WTC11 (cell line): ENCODE data around the gene ENO2. TPM values are rescaled to one million over a fixed set of nuclear protein-coding genes. Genes with fewer than 3 reads are reported as not detected.
A peak's percentile ranks its signal among the peaks of the same experiment; 100 is the strongest.

Experiments
- ATAC-seq: fragments of 200-7000 bp; cut with Tn5 transposase; 2 replicates; pipeline ENCODE4 v1.10.0; 2021; ENCODE audit warnings: mild to moderate bottlenecking, moderate library complexity
- CTCF ChIA-PET: fragments of 300-600 bp; sonication (Branson Sonifier 250); formaldehyde crosslinking; loops from one replicate; lab custom pipeline; 2021; ENCODE audit warnings: antibody characterized with exemption; lab: Charles Lee
- POLR2A ChIA-PET: fragments of 350-600 bp; sonication (Branson Sonifier 250); formaldehyde crosslinking; loops from one replicate; lab custom pipeline; 2021; ENCODE audit warnings: antibody characterized with exemption; lab: Charles Lee
- DNase-seq: peaks from one replicate; pipeline ENCODE4 v3.0.0; 2021; ENCODE audit warnings: low spot score
- H3K27ac Mint-ChIP-seq: 2 replicates; pipeline ENCODE4 v1.8.0; 2021; ENCODE audit warnings: mixed read lengths
- H3K27me3 Mint-ChIP-seq: 2 replicates; pipeline ENCODE4 v1.8.0; 2021; ENCODE audit warnings: low read depth, mild to moderate bottlenecking, moderate library complexity, mixed read lengths
- H3K36me3 Mint-ChIP-seq: 2 replicates; pipeline ENCODE4 v1.8.0; 2021; ENCODE audit warnings: mixed read lengths
- H3K4me1 Mint-ChIP-seq: 2 replicates; pipeline ENCODE4 v1.8.0; 2022; ENCODE audit warnings: mixed read lengths
- H3K4me3 Mint-ChIP-seq: 2 replicates; pipeline ENCODE4 v1.8.0; 2021; ENCODE audit warnings: mild to moderate bottlenecking, moderate library complexity, mixed read lengths
- H3K9me3 Mint-ChIP-seq: 2 replicates; pipeline ENCODE4 v1.8.0; 2021; ENCODE audit warnings: mixed read lengths
- FOXP1 ChIP-seq: sonication (generic); formaldehyde crosslinking; IDR thresholded peaks from 2 replicates; pipeline ENCODE4 v1.8.0; 2022; ENCODE audit warnings: missing genetic modification reagents, mild to moderate bottlenecking, moderate library complexity, borderline replicate concordance
- GABPB1 ChIP-seq: sonication (generic); formaldehyde crosslinking; IDR thresholded peaks from 2 replicates; pipeline ENCODE4 v1.8.1; 2023; ENCODE audit warnings: mild to moderate bottlenecking, missing genetic modification reagents
- GRHL2 ChIP-seq: fragments of 250-450 bp; sonication (Bioruptor Pico); IDR thresholded peaks from 2 replicates; pipeline ENCODE4 v1.8.0; 2022; ENCODE audit warnings: mild to moderate bottlenecking, moderate library complexity; ENCODE audit not compliant: insufficient replicate concordance, severe bottlenecking
- NR2C2 ChIP-seq: sonication (generic); formaldehyde crosslinking; IDR thresholded peaks from 2 replicates; pipeline ENCODE4 v1.8.0; 2022; ENCODE audit warnings: mild to moderate bottlenecking, missing genetic modification reagents
- RELA ChIP-seq: sonication (generic); formaldehyde crosslinking; IDR thresholded peaks from 2 replicates; pipeline ENCODE4 v1.8.1; 2022; ENCODE audit warnings: missing genetic modification reagents, mild to moderate bottlenecking, borderline replicate concordance
- TEAD4 ChIP-seq: sonication (generic); formaldehyde crosslinking; IDR thresholded peaks from 2 replicates; pipeline ENCODE4 v1.8.0; 2022; ENCODE audit warnings: mild to moderate bottlenecking, missing genetic modification reagents
- ZNF416 ChIP-seq: fragments of 250-450 bp; sonication (Bioruptor Pico); IDR thresholded peaks from 2 replicates; pipeline ENCODE4 v1.9.0; 2021; ENCODE audit warnings: mild to moderate bottlenecking, inconsistent platforms
- total RNA-seq: library from RNA; stranded (reverse); gene quantifications from 3 replicates; pipeline ENCODE4 v1.2.3, GENCODE V29; 2021
- TF ChIP-seq, protein P1 (sequence below): sonication (generic); formaldehyde crosslinking; IDR thresholded peaks from 2 replicates; pipeline ENCODE4 v1.8.1; 2022; ENCODE audit warnings: low read depth, mild to moderate bottlenecking, moderate library complexity, missing genetic modification reagents, borderline replicate concordance
- TF ChIP-seq, protein P2 (sequence below): fragments of 250-450 bp; sonication (Bioruptor Pico); IDR thresholded peaks from 2 replicates; pipeline ENCODE4 v1.9.0; 2021; ENCODE audit warnings: mild to moderate bottlenecking
- TF ChIP-seq, protein P3 (sequence below): sonication (generic); formaldehyde crosslinking; conservative IDR thresholded peaks from 2 replicates; pipeline ENCODE4 v1.8.1; 2022; ENCODE audit warnings: mild to moderate bottlenecking, missing genetic modification reagents
- TF ChIP-seq, protein P4 (sequence below): fragments of 250-450 bp; sonication (Bioruptor Pico); IDR thresholded peaks from 2 replicates; pipeline ENCODE4 v1.9.0; 2021; ENCODE audit warnings: mild to moderate bottlenecking
- TF ChIP-seq, protein P5 (sequence below): sonication (generic); formaldehyde crosslinking; IDR thresholded peaks from 2 replicates; pipeline ENCODE4 v1.8.1; 2022; ENCODE audit warnings: missing genetic modification reagents, borderline replicate concordance

The ENO2 gene
- total RNA-seq, 1 experiment from 2014 or later = 118 TPM

DNA sequence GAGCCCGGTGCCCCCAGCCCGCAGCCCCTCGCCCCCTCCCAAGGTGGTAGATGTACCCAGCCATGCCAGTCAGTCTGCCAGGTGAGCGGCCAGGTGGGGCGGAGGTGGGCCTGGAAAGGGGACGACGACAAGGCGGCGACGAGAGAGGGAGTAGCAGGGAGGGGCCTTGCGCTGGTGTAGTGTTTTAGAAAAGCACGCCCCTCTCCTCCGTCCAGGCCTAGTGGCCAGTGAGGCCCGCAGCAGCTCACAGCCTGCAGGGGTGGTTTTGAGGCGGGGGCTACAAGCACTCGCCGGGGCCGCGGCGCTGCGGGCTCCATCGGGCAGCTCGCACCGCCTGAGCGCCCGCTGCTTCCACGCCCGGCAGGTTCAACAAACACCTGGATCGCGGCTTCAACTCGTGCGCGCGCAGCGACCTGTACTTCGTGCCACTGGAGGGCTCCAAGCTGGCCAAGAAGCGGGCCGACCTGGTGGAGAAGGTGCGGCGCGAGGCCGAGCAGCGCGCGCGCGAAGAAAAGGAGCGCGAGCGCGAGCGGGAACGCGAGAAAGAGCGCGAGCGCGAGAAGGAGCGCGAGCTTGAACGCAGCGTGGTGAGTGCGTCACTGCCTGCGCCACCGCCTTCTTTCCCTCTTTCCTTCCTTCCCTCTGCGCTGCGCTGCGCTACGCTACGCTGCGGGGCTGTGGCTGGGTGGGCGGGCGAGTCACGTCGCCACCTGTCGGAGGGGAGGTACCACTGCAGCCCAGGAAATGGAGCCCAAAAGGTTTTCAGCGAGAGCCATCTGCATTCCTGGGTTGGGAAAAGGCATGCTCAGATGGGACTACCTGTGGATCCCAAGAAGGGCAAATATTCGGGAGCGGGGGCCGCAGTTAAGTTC, 23.3 kb downstream of the ENO2 start (continued):
- peak; percentile 68 for TF ChIP-seq GABPB1 (CRISPR knock-in tag)
- peak; percentile 32; the same call in 1 of the 2 replicates for TF ChIP-seq TEAD4 (CRISPR knock-in tag)

DNA sequence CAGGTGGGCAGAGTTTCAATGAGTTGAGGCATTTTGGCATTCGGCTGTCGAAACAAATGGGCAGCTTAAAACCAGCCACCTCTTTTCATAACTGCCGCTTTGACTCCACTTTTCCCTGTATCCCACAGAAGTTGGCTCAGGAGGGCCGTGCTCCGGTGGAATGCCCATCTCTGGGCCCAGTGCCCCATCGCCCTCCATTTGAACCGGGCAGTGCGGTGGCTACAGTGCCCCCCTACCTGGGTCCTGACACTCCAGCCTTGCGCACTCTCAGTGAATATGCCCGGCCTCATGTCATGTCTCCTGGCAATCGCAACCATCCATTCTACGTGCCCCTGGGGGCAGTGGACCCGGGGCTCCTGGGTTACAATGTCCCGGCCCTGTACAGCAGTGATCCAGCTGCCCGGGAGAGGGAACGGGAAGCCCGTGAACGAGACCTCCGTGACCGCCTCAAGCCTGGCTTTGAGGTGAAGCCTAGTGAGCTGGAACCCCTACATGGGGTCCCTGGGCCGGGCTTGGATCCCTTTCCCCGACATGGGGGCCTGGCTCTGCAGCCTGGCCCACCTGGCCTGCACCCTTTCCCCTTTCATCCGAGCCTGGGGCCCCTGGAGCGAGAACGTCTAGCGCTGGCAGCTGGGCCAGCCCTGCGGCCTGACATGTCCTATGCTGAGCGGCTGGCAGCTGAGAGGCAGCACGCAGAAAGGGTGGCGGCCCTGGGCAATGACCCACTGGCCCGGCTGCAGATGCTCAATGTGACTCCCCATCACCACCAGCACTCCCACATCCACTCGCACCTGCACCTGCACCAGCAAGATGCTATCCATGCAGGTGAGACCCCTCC, 24.2 kb downstream of the ENO2 start:
- POLR2A ChIA-PET = interaction anchor here (1.0 to 4.3 kb wide), 12 partner anchors 8 to 173 kb away, joined by 3 to 44 read pairs (median 6); partner anchors contain the start of genes CDCA3, LPCAT3, SPSB2 and USP5
- ATAC-seq = no peak
- DNase-seq = no peak
- Mint-ChIP-seq H3K27me3 (no peaks in the 10 kb centered on the region), H3K36me3 (peaks cover 36% of the 10 kb centered on the region), H3K9me3 (no peaks in the 10 kb centered on the region), H3K4me3 (peak overlapping the region; percentile 69), H3K4me1 (peaks cover 34% of the 10 kb centered on the region), H3K27ac (peak overlapping the region; percentile 97)
- CTCF ChIA-PET = interaction anchor here (0.9 to 6.9 kb wide), 15 partner anchors 7 to 175 kb away, joined by 3 to 93 read pairs (median 9); partner anchors contain the start of genes ATN1, CDCA3, ENO2 and LPCAT3
- TF ChIP-seq, protein P1, sequence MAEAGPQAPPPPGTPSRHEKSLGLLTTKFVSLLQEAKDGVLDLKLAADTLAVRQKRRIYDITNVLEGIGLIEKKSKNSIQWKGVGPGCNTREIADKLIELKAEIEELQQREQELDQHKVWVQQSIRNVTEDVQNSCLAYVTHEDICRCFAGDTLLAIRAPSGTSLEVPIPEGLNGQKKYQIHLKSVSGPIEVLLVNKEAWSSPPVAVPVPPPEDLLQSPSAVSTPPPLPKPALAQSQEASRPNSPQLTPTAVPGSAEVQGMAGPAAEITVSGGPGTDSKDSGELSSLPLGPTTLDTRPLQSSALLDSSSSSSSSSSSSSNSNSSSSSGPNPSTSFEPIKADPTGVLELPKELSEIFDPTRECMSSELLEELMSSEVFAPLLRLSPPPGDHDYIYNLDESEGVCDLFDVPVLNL = no peak; the same call in 1 of the 2 replicates
- TF ChIP-seq, protein P2, sequence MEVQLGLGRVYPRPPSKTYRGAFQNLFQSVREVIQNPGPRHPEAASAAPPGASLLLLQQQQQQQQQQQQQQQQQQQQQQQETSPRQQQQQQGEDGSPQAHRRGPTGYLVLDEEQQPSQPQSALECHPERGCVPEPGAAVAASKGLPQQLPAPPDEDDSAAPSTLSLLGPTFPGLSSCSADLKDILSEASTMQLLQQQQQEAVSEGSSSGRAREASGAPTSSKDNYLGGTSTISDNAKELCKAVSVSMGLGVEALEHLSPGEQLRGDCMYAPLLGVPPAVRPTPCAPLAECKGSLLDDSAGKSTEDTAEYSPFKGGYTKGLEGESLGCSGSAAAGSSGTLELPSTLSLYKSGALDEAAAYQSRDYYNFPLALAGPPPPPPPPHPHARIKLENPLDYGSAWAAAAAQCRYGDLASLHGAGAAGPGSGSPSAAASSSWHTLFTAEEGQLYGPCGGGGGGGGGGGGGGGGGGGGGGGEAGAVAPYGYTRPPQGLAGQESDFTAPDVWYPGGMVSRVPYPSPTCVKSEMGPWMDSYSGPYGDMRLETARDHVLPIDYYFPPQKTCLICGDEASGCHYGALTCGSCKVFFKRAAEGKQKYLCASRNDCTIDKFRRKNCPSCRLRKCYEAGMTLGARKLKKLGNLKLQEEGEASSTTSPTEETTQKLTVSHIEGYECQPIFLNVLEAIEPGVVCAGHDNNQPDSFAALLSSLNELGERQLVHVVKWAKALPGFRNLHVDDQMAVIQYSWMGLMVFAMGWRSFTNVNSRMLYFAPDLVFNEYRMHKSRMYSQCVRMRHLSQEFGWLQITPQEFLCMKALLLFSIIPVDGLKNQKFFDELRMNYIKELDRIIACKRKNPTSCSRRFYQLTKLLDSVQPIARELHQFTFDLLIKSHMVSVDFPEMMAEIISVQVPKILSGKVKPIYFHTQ (CRISPR knock-in tag) = 0 out of 2 replicates have a peak, but pooled peaks have one; percentile 56
- TF ChIP-seq, protein P3, sequence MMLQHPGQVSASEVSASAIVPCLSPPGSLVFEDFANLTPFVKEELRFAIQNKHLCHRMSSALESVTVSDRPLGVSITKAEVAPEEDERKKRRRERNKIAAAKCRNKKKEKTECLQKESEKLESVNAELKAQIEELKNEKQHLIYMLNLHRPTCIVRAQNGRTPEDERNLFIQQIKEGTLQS (CRISPR knock-in tag) = no peak
- no peak for TF ChIP-seq GRHL2
- TF ChIP-seq, protein P4, sequence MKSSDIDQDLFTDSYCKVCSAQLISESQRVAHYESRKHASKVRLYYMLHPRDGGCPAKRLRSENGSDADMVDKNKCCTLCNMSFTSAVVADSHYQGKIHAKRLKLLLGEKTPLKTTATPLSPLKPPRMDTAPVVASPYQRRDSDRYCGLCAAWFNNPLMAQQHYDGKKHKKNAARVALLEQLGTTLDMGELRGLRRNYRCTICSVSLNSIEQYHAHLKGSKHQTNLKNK (CRISPR knock-in tag) = 0 out of 2 replicates have a peak, but pooled peaks have one; percentile 44
- no peak for TF ChIP-seq RELA (CRISPR knock-in tag)

DNA sequence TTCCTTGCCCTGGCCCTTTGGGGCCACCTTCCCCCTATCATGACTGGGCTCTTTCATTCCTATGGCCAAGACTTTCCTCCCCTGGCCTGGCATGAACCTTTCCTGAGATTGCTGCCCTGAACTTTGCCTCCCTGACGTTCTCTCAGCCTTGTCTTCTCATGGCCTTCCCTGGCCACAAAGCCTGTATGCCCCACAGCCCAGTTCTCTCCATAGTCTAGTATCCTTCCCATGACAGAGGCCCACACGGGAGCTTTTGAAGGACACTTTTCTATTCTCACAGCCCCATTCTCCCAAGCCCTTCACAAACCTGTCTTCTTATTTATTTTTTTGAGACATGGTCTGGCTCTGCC, 24.8 kb downstream of the ENO2 start:
- peaks cover 30% of the 10 kb centered on the region for H3K36me3 Mint-ChIP-seq
- POLR2A ChIA-PET = interaction anchor here (0.7 to 4.3 kb wide), 4 partner anchors 13 to 77 kb away, joined by 3 to 44 read pairs (median 4); partner anchors contain the start of gene SPSB2
- TF ChIP-seq ZNF416 (CRISPR knock-in tag) = 0 out of 2 replicates have a peak, but pooled peaks have one; percentile 8
- TF ChIP-seq NR2C2 (CRISPR knock-in tag) = no peak
- TF ChIP-seq FOXP1 (CRISPR knock-in tag) = 0 out of 2 replicates have a peak, but pooled peaks have one; percentile 15
- TF ChIP-seq, protein P5, sequence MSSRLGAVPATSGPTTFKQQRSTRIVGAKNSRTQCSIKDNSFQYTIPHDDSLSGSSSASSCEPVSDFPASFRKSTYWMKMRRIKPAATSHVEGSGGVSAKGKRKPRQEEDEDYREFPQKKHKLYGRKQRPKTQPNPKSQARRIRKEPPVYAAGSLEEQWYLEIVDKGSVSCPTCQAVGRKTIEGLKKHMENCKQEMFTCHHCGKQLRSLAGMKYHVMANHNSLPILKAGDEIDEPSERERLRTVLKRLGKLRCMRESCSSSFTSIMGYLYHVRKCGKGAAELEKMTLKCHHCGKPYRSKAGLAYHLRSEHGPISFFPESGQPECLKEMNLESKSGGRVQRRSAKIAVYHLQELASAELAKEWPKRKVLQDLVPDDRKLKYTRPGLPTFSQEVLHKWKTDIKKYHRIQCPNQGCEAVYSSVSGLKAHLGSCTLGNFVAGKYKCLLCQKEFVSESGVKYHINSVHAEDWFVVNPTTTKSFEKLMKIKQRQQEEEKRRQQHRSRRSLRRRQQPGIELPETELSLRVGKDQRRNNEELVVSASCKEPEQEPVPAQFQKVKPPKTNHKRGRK (CRISPR knock-in tag) = no peak
- TF ChIP-seq, all 79 proteins: peak for 2
- no peak for ATAC-seq
- Mint-ChIP-seq H3K27me3 (no peaks in the 10 kb centered on the region), H3K4me3 (peak overlapping the region; percentile 69), H3K4me1 (peaks cover 34% of the 10 kb centered on the region), H3K9me3 (no peaks in the 10 kb centered on the region), H3K27ac (peak overlapping the region; percentile 97)
- DNase-seq = no peak
- CTCF ChIA-PET = interaction anchor here (1.1 to 6.9 kb wide), 5 partner anchors 13 to 79 kb away, joined by 3 to 93 read pairs (median 31); partner anchors contain the start of genes ATN1, LPCAT3 and SPSB2
